ENCODE data around the gene SFXN5. TPM values are rescaled to one million over a fixed set of nuclear protein-coding genes. Genes with fewer than 3 reads are reported as not detected.
A peak's percentile ranks its signal among the peaks of the same experiment; 100 is the strongest.

The SFXN5 gene
- total RNA-seq, 1 experiment from 2014 or later, result 15.2 TPM

DNA sequence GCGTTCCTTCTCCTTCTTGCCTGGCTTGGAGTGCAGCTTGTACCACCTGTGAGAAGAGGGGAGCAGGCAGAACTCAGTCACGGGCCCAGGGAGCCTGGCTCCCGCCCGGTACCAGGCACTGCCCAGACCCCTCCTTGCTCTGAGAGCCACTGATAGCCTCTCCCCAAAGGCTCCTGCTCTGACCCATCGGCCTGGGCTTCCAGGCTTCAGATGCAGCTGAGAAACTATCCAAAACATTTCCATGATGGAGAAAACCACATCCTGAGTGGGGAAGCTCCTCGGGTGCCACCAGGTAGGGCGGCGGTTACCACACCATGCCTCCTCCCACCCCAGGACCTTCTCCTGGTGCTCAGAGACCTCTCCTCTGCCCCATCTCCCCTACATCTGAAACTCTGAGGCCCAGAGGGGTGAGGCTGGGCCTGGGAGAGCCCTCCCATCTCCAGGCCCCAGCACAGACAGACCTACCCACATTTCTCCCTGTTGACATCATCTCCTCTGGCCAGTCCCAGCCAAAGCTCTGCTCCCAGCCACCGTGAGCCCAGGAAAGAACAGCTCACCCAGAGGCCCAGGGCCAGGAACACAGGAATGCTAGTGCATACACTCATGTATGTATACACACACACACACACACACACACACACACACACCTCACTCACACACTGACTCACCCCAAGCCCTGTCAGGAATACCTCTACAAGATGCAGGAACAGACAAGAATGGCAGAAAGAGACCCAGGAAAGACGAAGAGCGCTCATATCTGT, 17.9 kb upstream of the SFXN5 start:
- H3K79me2 ChIP-seq (ENCODE audit: low read depth), result peaks cover 14% of the 10 kb centered on the region; the same call in 1 of the 2 replicates
- H3F3A ChIP-seq (ENCODE audit: insufficient read depth, low read depth), result no peaks in the 10 kb centered on the region; the same call in 1 of the 2 replicates
- peak overlapping the region; percentile 10; the same call in 1 of the 2 replicates for H3K27ac ChIP-seq
- H2AFZ ChIP-seq, result no peak overlapping the region
- POLR2A ChIA-PET (ENCODE audit: unreplicated experiment), result interaction anchor here (0.7 kb wide), 1 partner anchor 88 kb away, joined by 3 read pairs; no protein-coding TSS in a partner anchor
- no peak for TF ChIP-seq EZH2 (IDR thresholded peaks at IDR 0.05; ENCODE audit: low read depth)
- TF ChIP-seq, protein P1, sequence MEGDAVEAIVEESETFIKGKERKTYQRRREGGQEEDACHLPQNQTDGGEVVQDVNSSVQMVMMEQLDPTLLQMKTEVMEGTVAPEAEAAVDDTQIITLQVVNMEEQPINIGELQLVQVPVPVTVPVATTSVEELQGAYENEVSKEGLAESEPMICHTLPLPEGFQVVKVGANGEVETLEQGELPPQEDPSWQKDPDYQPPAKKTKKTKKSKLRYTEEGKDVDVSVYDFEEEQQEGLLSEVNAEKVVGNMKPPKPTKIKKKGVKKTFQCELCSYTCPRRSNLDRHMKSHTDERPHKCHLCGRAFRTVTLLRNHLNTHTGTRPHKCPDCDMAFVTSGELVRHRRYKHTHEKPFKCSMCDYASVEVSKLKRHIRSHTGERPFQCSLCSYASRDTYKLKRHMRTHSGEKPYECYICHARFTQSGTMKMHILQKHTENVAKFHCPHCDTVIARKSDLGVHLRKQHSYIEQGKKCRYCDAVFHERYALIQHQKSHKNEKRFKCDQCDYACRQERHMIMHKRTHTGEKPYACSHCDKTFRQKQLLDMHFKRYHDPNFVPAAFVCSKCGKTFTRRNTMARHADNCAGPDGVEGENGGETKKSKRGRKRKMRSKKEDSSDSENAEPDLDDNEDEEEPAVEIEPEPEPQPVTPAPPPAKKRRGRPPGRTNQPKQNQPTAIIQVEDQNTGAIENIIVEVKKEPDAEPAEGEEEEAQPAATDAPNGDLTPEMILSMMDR (conservative IDR thresholded peaks at IDR 0.05), result no peak
- H3K4me3 ChIP-seq, result no peak overlapping the region
- no peaks in the 10 kb centered on the region for H3K36me3 ChIP-seq (ENCODE audit: low read depth)
- DNase-seq, result peak; percentile 75 to 83
- BruUV-seq (replicated peaks), result no TSS peak
- peaks cover 33% of the 10 kb centered on the region for H4K20me1 ChIP-seq (ENCODE audit: insufficient read depth)
- H3K4me1 ChIP-seq (replicated peaks; ENCODE audit: insufficient read depth), result peaks cover 7% of the 10 kb centered on the region
- intact Hi-C loops (cut with micrococcal nuclease; ENCODE audit: unreplicated experiment), result loop anchor here (5.0 kb wide), 1 partner anchor 88 kb away; no protein-coding TSS in a partner anchor
- no peaks in the 10 kb centered on the region for H3K9me3 ChIP-seq (ENCODE audit: insufficient read depth, low read depth)
- no peaks in the 10 kb centered on the region for H3K9me2 ChIP-seq (ENCODE audit: insufficient read depth)
- no peaks in the 10 kb centered on the region for H3K27me3 ChIP-seq (ENCODE audit: insufficient read depth, low read depth)
- no peak overlapping the region for H3K4me2 ChIP-seq
- CTCF ChIA-PET, result interaction anchor here (0.6 to 1.2 kb wide), 3 partner anchors 19 to 123 kb away, joined by 3 to 5 read pairs (median 4); no protein-coding TSS in a partner anchor

DNA sequence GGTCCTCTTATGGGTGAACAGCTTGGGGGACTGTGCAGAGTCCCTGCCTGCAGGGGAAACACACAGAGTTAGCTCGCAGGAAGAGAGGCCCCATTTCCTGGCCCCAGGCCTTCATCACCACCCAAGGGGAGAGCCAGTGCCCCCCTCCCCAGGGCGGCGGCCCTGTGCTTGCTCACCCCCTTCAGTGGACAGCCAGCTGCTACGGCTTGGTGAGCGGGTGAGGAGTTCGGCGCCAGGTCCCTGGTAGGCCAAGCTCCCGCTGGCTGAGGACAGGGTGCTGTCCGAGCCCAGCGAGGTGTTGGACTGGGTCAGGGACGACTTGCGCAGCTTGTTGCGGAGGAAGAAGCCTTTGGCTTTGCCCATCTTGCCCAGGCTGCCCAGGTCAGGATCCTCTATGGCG, 17.2 kb upstream of the SFXN5 start:
- Histone ChIP-seq H3K36me3 (ENCODE audit: low read depth) (no peaks in the 10 kb centered on the region), H3K9me3 (ENCODE audit: insufficient read depth, low read depth) (no peaks in the 10 kb centered on the region), H2AFZ (no peak overlapping the region), H3K27ac (no peak overlapping the region), H3K27me3 (ENCODE audit: insufficient read depth, low read depth) (no peaks in the 10 kb centered on the region), H4K20me1 (ENCODE audit: insufficient read depth) (peaks cover 33% of the 10 kb centered on the region), H3K4me2 (no peak overlapping the region), H3K79me2 (ENCODE audit: low read depth) (peaks cover 17% of the 10 kb centered on the region; the same call in 1 of the 2 replicates), H3K9me2 (ENCODE audit: insufficient read depth) (no peaks in the 10 kb centered on the region), H3K4me3 (no peak overlapping the region), H3F3A (ENCODE audit: insufficient read depth, low read depth) (no peaks in the 10 kb centered on the region; the same call in 1 of the 2 replicates), H3K4me1 (replicated peaks; ENCODE audit: insufficient read depth) (peaks cover 7% of the 10 kb centered on the region)
- ChIA-PET CTCF (interaction anchor here (1.2 kb wide), 1 partner anchor 124 kb away, joined by 4 read pairs; no protein-coding TSS in a partner anchor), POLR2A (ENCODE audit: unreplicated experiment) (no interaction called here)
- TF ChIP-seq, protein P1 (conservative IDR thresholded peaks at IDR 0.05), result no peak
- no peak for TF ChIP-seq EZH2 (IDR thresholded peaks at IDR 0.05; ENCODE audit: low read depth)
- DNase-seq, result no peak
- BruUV-seq (replicated peaks), result no TSS peak
- intact Hi-C loops (cut with micrococcal nuclease; ENCODE audit: unreplicated experiment), result loop anchor here (5.0 kb wide), 1 partner anchor 89 kb away; no protein-coding TSS in a partner anchor

- Histone ChIP-seq H2AFZ (no peak overlapping the region), H3F3A (ENCODE audit: insufficient read depth, low read depth) (no peaks in the 10 kb centered on the region; the same call in 1 of the 2 replicates), H3K79me2 (ENCODE audit: low read depth) (peaks cover 17% of the 10 kb centered on the region; the same call in 1 of the 2 replicates), H3K36me3 (ENCODE audit: low read depth) (no peaks in the 10 kb centered on the region), H3K9me3 (ENCODE audit: insufficient read depth, low read depth) (no peaks in the 10 kb centered on the region), H3K9me2 (ENCODE audit: insufficient read depth) (no peaks in the 10 kb centered on the region), H3K4me2 (no peak overlapping the region), H4K20me1 (ENCODE audit: insufficient read depth) (peaks cover 32% of the 10 kb centered on the region), H3K4me1 (replicated peaks; ENCODE audit: insufficient read depth) (peaks cover 7% of the 10 kb centered on the region), H3K27me3 (ENCODE audit: insufficient read depth, low read depth) (no peaks in the 10 kb centered on the region), H3K4me3 (no peak overlapping the region), H3K27ac (no peak overlapping the region)
- intact Hi-C loops (cut with micrococcal nuclease; ENCODE audit: unreplicated experiment), result loop anchor here (5.0 kb wide), 1 partner anchor 89 kb away; no protein-coding TSS in a partner anchor
- DNase-seq, result no peak
- no peak for TF ChIP-seq EZH2 (IDR thresholded peaks at IDR 0.05; ENCODE audit: low read depth)
- TF ChIP-seq, protein P1 (conservative IDR thresholded peaks at IDR 0.05), result no peak
- POLR2A ChIA-PET (ENCODE audit: unreplicated experiment), result no interaction called here
- no TSS peak for BruUV-seq (replicated peaks)
- CTCF ChIA-PET, result interaction anchor here (1.2 kb wide), 1 partner anchor 125 kb away, joined by 4 read pairs; no protein-coding TSS in a partner anchor
These were observed 16.7 kb upstream of the SFXN5 start for GRCh38 chr2:73088211-73088610.

All from PC-9 (cell line).